ENCODE data around the gene PPP1R3G.

The PPP1R3G gene

DNA sequence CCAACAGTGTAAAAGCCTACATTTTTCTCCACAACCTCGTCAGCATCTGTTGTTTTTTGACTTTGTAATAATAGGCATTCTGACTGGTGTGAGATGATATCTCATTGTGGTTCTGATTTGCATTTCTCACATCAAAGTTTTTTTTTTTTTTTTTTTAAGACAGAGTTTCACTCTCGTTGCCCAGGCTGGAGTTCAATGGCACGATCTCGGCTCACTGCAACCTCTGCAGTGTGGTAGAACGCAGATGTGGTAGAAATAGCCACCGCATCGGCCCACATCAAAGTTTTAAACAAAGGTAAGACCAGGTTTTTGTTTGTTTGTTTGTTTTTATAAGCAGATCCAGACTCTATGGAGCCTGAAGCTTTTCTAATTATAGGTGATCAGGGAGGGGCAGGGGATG is 12.7 kb upstream of the PPP1R3G start:
- no peak for DNase-seq (ENCODE audit: low read depth)

DNA sequence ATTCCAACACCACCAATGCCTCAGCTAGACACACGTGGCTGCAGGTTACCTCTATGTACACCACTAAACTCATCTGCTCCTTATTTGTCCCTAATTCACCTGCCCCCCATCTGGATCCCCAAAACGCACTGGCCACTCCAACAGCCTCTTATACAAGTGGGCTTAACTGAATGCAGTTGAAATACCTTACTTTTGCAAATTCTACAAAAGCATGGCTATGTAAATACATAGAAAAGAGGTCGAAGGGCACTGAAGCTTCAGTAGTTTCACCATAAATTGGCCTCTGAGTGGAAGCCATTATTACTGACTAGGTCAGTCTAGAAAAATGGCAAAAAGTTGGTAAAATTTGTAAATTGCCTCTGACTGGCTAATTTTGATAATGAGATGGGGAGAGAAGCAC is 11.1 kb upstream of the PPP1R3G start:
- no peak for DNase-seq (ENCODE audit: low read depth)

DNA sequence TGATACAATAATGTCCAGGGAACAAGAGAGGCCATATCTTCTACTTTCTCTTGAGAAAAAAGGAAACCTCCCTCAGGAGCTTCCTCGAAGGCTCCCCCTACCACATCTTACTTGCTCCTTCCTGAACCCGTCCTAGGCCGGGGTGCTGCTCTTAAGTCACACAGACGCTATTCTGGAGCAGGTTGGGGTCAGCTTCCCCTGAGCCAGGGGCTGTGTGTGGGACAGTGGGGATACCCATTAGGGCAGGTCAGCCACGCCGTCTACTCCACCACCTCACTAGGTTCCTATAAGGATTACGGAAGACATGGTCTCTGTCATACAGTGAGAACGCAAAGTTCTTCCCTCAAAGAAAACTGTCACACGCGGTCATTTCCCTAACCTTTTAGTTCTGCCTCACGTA is 8.2 kb upstream of the PPP1R3G start:
- no peak for DNase-seq (ENCODE audit: low read depth)

DNA sequence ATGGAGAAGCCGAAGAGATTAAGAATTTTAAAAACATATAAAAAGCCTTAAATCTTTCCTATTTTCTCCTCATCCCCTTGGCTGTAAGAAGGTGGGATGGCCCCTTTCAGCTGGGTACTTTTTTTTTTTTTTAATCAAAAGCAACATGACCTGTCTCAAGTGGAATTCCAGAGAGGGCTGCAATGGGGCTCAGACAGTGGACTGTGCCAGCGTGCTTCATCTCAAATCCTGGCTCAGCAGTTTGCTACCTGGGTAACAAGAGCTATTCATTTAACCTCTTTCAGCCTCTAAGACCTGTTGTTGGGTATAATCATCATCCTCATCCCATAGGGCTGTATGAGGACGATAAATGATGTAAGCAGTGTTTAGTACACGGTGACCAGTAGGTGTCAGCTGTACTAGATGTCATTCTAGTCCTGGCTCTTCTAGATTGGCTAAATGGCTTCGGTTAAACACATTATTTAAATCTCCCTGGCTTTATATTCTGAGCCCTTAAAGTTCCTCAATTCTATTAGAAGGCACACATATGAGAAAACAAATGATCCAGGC is 6.9 kb upstream of the PPP1R3G start:
- DNase-seq (ENCODE audit: low read depth) = no peak

DNA sequence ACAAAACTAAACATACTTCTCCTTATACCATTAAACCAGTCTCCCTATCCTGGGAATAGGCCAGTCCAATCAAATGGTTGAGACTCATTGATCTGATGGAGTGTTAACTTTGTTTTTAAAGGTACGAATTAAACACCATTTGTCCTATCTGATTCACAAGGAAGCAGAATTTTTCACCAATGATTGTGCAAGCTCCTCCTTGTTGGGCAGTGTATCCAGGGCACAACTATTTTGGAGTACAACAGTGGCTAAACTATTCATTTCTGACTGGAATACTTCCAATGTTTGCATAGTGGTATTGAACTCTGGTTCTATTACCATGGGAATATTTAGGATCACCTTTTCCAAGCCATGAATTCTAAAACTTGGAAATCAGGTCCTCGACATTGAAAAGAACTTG is 5.4 kb upstream of the PPP1R3G start:
- DNase-seq (ENCODE audit: low read depth) = no peak

DNA sequence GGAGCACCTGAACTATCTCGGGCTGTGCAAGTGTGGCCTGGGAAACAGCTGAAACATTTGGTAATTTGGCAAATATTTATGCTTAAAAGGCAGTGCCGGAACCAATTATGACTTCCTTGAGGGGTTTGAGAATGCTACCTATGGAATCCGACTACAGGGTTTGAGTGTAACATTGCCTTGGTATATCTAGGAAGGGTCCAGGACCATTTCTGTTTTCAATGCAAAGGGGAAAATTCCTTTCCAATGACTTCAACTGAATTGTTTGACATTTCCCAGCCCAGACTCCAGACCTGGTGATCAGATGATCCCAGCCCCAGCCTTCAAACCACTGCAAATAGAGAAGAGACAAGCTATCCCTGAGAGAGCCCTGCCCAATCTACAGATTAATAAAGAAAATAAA is 4.6 kb upstream of the PPP1R3G start:
- no peak for DNase-seq (ENCODE audit: low read depth)

DNA sequence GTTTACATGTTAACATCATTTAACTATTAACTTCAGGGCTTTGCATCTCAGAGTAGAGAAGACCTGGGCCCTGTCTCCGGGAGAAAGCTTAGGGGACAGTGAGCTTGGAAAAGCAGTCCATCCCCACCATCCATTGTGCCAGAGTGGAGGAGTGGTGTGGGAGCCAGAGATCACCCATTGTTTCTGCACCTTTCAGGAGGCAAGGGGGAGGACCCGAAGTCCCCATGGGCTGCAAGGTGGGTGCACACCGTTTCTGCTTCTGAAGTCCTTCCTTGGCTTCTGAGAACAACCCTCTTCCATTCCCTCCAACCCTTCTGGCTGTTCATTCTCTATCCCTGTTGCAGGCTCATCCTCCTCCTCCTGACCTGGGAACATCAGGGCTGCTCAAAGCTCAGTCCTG is 4.0 kb upstream of the PPP1R3G start:
- DNase-seq (ENCODE audit: low read depth) = no peak

DNA sequence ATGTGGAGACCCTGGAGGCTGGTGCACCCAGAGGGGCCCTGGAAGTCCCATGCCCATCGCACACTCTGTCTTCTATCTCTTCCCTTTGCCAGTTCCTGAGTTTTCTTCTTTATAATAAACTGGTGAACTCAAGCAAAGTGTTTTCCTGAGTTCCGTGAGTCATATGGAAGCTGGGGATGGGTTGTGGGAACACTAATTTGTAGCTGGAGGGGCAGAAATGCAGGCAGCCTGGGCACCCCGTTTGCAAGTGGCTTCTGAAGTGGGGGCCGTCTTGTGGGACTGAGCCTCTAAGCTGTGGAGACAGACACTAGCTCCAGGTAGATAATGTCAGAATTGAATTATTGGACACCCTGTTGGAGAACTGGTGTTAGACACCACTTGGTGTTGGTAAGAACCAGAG is 3.2 kb upstream of the PPP1R3G start:
- DNase-seq (ENCODE audit: low read depth) = no peak

DNA sequence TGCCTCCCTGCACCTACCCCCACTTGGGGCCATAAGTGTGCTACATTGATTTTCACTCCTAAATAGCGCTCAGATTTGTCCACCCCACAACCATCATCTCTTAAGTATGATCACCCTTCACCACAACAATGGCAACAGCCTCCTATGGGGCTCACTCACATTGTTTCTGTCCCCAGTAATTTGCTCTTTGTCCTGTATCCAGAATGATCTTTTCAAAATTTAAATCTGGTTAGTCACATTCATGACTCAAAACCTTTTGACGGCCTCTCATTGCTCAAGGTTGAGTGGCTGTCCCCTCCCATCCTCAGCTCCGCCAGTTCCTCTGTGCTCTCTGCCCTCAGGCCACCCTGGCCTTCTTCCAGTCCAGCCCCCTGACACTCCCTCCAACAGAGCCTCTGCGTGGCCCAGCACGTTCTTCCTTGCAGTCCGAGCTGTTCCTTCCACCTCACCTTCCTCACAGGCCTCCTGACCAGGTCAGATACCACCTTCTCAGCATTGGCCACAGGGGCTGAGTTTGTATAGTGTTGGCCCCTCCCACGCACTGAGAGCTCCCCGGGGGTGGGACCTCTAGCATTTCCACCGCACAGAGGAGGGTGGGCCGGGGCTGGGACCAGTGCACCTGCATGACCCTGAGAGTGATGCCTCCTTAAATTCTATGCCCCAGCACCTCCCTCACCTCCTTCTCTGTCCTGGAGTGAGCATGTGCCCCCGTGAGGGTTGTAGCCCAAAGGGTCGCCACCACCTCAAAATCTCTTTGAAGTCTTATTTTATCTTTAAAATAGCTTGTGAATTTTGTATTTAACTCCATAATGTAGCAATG is 2.4 kb upstream of the PPP1R3G start:
- no peak for DNase-seq (ENCODE audit: low read depth)

DNA sequence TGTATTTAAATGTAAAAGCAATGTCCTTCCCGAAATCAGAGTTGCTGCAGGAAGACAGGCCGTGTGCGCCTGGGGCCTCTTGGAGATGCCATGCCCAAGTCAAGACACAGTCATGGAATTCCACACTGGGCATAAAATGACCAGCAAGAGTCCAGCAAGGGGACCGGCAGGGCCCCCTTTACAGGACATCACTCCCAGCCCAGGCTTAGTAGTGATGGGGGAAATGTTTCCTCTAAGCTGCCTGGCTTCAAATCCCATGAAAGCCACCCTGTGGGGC is 1.9 kb upstream of the PPP1R3G start:
- DNase-seq (ENCODE audit: low read depth) = no peak

DNA sequence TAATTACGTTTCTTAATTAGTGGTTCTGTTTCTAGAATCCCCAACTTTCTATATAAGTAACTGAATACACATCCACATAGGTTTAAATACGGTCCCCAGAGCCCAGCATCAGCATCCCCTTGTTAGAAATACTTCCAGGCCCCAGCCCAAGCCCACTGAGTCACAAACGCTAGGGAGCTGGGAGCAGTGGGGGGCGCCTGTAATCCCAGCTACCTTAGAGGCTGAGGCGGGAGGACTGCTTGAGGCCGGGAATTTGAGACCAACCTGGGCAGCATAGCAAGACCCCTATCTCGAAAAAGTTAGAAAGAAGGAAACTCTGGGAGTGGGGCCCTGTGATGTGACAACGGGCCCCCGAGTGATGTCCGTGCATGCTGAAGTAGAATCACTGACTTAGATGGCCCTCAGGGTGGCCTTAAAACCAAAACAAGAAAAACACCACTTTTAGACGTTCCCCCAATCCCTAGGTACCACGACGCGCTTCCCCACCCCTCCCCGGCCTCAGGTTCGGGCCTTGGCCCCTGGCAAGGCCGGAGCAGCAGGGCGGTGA is 1.3 kb upstream of the PPP1R3G start:
- no peak for DNase-seq (ENCODE audit: low read depth)

DNA sequence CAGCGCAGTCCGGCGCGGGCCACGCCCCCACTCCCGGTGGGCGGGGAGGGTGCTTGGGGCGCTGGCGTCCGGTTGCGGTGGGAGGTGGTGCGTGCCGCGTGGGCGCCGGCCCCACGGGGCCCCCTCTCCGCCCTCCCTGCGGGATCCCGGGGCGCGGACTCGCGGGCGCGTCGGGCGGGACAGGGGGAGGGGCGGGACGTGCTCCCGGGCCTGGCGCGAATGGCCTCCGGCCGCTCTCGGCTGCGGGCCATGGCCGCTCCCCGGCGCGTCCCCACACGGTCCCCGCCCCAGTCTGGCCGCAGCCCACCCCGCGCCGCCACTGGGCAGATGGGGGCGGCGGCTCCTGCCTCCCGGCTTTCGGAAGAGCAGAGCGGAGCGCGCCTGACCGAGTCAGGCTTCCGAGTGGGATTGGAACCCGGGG is 771 bp upstream of the PPP1R3G start:
- no peak for DNase-seq (ENCODE audit: low read depth)

DNA sequence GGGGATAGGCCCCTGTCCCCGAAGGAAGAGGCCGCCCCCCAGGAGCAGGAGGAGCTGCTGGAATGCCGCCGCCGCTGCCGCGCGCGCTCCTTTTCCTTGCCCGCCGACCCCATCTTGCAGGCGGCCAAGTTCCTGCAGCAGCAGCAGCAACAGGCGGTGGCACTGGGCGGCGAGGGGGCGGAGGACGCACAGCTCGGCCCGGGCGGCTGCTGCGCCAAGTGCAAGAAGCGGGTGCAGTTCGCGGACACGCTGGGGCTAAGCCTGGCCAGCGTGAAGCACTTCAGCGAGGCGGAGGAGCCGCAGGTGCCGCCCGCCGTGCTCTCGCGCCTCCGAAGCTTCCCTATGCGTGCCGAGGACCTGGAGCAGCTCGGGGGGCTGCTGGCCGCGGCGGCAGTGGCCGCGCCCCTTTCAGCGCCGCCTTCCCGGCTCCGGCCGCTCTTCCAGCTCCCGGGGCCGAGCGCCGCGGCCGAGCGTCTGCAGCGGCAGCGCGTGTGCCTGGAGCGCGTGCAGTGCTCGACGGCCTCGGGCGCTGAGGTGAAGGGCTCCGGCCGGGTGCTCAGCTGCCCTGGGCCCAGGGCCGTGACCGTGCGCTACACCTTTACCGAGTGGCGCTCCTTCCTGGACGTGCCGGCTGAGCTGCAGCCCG is 630 bp downstream of the PPP1R3G start:
- DNase-seq (ENCODE audit: low read depth) = no peak

DNA sequence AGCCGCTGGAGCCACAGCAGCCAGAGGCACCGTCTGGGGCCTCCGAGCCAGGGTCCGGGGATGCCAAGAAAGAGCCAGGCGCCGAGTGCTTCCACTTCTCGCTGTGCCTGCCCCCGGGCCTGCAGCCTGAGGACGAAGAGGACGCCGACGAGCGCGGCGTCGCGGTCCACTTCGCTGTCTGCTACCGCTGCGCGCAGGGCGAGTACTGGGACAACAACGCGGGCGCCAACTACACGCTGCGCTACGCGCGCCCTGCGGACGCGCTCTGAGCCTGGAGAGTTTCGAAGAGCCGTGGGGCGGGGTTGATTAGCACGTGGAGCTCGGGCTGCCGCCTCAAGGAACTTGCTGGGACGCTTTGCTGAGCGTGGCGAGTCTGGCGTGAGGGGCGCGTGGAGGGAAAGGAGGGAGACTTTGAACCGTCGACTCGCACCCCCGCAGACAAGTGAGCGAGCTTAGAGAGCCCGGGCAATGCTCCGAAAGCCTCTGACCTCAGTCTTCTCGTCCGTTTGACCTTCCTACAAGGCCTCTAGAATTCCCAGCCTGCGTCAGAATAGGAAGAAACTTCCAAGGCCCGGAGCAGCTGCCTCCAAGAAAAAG is 1.3 kb downstream of the PPP1R3G start:
- no peak for DNase-seq (ENCODE audit: low read depth)

DNA sequence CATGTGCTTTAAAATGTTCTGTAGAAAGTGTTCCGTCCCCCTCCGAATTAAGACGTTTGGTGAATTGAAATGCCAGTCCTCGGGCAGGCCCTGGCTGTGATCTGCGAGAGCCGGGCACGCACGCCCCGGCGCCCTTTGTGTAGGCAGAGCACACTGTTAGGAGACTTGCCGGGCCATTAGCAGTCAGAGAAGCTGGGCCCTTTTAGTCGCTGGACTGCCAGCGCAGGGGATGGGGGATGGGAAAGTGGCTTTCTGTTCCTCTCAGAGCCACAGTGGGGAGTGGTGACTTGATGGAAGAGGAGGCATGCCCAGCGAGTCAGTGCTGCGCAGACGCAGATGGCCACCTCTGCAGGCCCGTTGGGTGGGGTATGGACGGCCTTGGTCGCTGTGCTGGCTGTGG is 2.2 kb downstream of the PPP1R3G start:
- DNase-seq (ENCODE audit: low read depth) = no peak

DNA sequence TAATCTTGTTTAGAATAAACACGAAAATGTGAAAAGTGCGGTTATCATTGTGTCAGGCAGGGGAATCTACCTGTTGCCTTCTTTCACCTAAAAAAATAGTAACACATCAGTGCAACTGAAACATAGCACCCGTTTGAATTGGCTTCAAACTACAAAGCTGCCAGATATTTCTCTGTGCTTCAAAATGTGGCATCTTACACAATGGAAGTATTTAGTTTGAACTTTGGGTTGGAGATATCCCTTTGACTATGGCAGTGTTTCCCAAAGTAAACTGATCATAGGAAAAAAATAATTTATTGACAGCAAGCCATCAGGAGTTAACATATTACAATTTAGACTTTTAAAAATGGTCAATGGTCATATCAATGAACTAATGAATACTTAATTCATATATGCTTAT is 3.6 kb downstream of the PPP1R3G start:
- no peak for DNase-seq (ENCODE audit: low read depth)

DNA sequence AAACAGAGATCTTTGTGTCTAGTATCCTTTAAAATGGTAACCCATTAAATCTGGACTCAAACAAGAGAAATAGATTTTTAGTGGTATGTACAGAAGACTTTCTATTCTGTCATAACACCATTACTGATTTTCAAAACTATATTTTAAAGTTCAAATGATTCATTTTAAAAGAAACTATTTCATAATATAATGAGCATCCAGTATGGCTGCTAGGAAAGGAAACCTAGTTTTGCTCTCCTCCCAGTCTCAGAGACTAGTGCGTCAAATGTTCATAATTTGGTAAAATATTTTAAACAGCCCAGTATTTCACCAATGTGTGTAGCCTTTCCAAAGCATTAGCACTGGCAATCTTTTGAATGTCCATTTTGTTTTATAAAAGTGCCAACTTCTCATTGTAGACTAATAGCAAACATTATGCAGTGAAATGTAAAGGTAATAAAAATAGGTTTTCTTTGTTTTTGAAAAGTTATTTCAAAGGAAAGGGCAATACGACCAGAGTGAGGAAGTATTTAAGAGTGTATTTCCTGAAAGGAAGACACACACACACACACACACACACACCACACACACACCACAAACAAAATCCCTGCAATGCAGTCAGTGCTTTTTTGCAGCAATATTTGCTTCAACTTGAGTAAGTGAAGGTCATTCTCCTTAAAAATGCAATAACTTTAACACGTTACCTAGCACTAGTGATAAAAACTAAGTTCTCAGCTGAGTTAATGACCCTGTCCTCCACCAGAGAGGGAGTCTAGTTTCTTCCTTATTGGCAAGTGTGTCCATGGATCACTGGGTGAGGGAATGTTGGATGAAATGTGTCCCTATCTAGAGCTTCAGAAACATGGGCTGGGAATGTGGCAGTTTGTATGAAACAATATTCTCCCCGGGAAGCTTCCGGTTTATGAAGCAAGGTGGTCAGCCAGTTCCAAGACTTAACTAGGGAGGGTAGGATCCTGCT is 4.6 kb downstream of the PPP1R3G start:
- no peak for DNase-seq (ENCODE audit: low read depth)

DNA sequence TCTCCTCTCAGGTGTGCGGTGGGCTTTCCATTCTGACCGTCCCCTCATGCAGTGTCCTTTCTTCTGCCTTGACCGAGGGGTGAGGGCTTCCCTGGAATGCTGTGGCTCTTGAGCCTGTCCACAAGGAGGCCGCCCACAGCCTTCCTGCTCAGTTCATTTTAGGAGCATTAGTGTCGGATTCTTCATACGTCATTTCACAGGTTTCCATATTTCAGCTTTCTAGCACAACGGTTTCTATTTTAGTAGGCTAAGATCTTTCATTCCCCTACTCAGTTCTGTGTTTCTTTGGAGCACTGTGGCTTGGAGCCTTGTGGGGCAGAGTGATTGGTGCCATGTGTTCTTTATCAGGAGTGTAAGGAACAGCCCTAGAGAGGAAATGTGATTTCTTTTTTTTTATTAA is 5.5 kb downstream of the PPP1R3G start:
- DNase-seq (ENCODE audit: low read depth) = no peak

DNA sequence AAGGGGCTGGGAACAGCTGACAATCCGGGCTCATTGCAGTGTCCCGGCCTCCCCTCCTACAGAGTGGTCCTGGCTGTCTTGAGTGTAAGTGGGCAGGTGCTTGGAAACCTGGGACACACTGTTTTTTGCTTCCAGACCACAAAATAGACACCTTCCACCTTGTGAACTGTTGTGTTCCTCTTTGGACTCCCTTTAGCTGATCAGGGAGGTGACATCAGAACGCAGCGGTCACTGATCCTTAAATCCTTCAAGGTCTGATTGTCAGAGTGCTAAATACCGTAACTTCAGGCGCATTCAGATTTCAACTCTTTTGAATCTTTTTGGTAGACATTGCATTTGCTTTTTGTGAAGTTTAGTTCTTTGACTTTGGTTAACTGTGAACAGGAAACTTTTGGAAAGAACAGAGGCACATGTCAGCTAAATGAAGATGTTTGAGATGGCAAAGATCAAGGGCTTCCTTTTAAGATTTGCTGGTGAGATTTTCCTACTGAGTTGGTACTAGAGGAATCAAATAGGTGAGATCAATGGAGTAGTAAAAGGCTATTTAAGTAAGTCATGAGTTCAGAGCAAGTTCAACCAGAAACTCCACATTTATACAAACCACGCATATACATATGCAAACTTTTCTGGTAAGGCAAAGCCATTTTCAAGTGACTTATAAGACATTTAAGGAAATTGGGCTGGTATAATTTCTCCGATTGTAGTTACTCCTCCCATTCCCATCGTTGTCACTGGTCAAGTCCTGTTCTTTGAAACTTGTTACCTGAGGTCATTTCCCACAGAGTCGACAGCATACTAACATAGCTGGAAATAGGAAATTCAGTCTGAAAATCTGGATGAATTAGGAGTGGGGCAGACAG is 6.3 kb downstream of the PPP1R3G start:
- DNase-seq (ENCODE audit: low read depth) = no peak

DNA sequence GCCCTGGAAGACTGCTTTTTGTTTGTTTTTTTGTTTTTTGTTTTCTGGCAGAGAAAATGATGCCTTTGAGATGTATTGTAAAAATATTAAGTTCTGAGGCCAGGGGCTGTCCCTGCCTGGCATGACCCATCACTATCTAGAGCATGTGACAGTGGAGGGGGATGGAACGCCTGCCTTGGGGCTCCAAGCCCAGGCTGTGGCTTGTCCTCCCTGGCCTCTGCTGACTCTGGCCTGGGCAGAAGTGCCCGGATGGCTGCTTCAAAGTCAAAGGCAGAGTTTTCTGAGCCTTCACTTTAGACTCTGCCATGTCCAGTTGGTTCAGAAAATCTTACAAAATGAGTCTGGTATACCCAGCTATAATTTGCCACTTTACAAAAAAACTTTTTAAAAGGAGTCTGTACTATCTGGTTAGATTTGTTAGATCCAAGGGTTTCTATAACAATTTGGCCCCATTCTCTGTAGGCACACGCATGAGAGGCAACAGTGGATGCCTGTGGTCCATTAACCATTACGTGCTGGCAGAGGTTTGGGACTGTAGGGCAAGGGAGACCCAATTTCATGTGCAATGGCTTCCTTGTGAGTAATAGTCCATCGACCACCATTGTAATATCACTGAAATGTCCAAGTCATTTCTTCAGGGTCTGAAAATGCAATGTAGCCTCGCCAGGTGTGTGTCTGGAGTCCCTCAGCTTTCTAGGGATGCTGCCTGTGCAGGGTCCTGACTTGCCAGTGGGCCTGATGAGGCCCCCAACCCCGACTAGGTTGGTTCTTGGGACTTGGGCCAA is 8.3 kb downstream of the PPP1R3G start:
- no peak for DNase-seq (ENCODE audit: low read depth)
